AG04450 (cell line): ENCODE results near the gene PPP2R5B. TPM values are rescaled to one million over a fixed set of nuclear protein-coding genes. Genes with fewer than 3 reads are reported as not detected.

Experiments
- CTCF ChIA-PET: fragments of 300-600, 350-600 bp; formaldehyde crosslinking; extraction: SDS; loops from one replicate; lab custom pipeline; 2022; ENCODE audit warnings: antibody characterized with exemption, inconsistent platforms; lab: Charles Lee
- POLR2A ChIA-PET: fragments of 350-600 bp; formaldehyde crosslinking; extraction: SDS; loops from one replicate; lab custom pipeline; 2021; ENCODE audit warnings: antibody characterized with exemption, inconsistent platforms; lab: Yijun Ruan, JAX
- DNase-seq: peaks from one replicate; pipeline ENCODE4 v3.0.0-alpha.2; 2011; ENCODE audit warnings: low read depth, low spot score
- H3K27ac ChIP-seq: one replicate; pipeline ENCODE4 v1.5.1; 2012; ENCODE audit warnings: low read depth, low read length, control low read depth
- H3K27me3 ChIP-seq: one replicate; pipeline ENCODE4 v1.6.0; 2012; ENCODE audit warnings: low read length; ENCODE audit not compliant: control insufficient read depth, insufficient read depth
- H3K4me3 ChIP-seq: 2 replicates; pipeline ENCODE4 v1.5.1; 2011; ENCODE audit warnings: mild to moderate bottlenecking, low read depth, low read length, control low read depth
- H3K9me3 ChIP-seq: 2 replicates; pipeline ENCODE4 v1.5.1; 2012; ENCODE audit warnings: low read length; ENCODE audit not compliant: control insufficient read depth, insufficient read depth
- CTCF ChIP-seq: IDR thresholded peaks from 2 replicates; pipeline ENCODE4 v1.5.1; 2011; ENCODE audit warnings: low read depth, low read length, control low read depth, inconsistent platforms
- polyA plus RNA-seq: library from polyadenylated mRNA; depleted of rRNA; stranded (reverse); fragments of >200 nt; gene quantifications from 2 replicates; pipeline ENCODE4 v1.2.3, GENCODE V29; 2011

The PPP2R5B gene
- polyA plus RNA-seq, 1 experiment = 11.2 TPM

DNA sequence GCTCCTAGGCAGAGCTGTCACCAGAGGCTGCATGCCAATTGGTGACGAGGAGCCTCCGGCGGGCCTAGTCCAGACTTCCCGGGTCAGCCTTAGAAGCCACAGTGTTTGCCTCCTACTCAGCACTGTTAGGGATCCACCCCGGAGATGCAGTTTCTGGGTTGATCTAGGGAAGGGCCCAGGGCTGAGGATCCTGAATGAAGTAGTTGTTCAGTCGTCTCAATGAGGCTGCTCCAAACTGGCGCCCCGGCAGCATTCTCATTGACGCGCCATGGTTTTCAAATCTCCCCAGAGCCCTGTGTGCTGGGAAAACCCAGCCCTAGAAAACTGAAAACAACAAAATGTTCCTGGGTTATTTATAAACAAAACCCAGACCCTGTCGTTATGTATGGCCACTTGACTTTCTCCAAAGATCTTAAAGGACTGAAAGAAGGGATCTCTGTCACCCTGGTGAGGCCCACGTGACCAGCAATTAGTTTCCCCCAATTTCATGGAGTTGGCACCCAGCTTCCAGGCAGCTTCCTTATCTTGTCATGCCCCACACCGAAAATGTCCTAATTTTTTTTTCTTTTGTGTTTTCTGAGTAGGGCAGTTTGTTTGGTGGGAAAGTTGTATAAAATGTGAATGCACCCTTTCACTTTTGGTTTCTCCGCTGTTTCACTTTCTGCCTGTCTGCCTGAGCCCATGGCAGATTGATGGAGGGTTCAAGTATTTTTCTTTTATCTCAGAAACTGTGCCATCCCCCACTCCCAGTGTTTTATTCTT, 44.1 kb upstream of the PPP2R5B start:
- ChIA-PET CTCF (interaction anchor here (1.4 kb wide), 1 partner anchor 14 kb away, joined by 4 read pairs; no protein-coding TSS in a partner anchor), POLR2A (interaction anchor here (0.6 to 5.8 kb wide), 3 partner anchors 14 to 34 kb away, joined by 3 to 105 read pairs (median 6); no protein-coding TSS in a partner anchor)
- TF ChIP-seq CTCF = no peak
- peaks cover 6% of the 10 kb centered on the region; the same call in 1 of the 2 replicates for H3K9me3 ChIP-seq
- DNase-seq = no peak
- no peak overlapping the region for H3K27ac ChIP-seq
- H3K4me3 ChIP-seq = no peak overlapping the region
- H3K27me3 ChIP-seq = no peaks in the 10 kb centered on the region

DNA sequence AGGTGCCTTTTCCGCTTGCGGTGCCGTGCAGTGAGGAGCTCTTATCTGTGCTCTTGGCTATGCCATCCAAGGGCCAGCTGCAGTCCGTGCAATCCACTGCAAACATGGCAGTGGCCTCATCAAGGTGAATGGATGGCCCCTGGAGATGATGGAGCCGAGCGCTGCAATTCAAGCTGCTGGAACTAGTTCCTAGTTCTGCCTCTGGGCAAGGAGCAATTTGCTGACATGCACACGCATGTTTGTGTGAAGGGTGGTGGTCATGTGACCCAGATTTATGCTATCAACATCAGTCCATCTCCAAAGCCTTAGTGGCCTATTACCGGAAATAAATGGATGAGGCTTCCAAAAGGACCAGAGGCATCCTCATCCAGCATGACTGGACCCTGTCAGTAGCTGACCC, 43.0 kb upstream of the PPP2R5B start:
- ChIA-PET CTCF (interaction anchor here (1.4 kb wide), 1 partner anchor 13 kb away, joined by 4 read pairs; no protein-coding TSS in a partner anchor), POLR2A (interaction anchor here (0.6 kb wide), 1 partner anchor 125 kb away, joined by 4 read pairs; no protein-coding TSS in a partner anchor)

GRCh38 chr11:64882243-64882642, 42.2 kb upstream of the PPP2R5B start:
- POLR2A ChIA-PET = no interaction called here
- Histone ChIP-seq H3K9me3 (peaks cover 6% of the 10 kb centered on the region; the same call in 1 of the 2 replicates), H3K27ac (no peak overlapping the region), H3K4me3 (no peak overlapping the region), H3K27me3 (no peaks in the 10 kb centered on the region)
- no peak for TF ChIP-seq CTCF
- no peak for DNase-seq
- CTCF ChIA-PET = no interaction called here

More for the DNA sequence above, 43.0 kb upstream of the PPP2R5B start:
- Histone ChIP-seq H3K4me3 (no peak overlapping the region), H3K27ac (no peak overlapping the region), H3K9me3 (peaks cover 6% of the 10 kb centered on the region; the same call in 1 of the 2 replicates), H3K27me3 (no peaks in the 10 kb centered on the region)
- no peak for DNase-seq
- TF ChIP-seq CTCF = no peak

DNA sequence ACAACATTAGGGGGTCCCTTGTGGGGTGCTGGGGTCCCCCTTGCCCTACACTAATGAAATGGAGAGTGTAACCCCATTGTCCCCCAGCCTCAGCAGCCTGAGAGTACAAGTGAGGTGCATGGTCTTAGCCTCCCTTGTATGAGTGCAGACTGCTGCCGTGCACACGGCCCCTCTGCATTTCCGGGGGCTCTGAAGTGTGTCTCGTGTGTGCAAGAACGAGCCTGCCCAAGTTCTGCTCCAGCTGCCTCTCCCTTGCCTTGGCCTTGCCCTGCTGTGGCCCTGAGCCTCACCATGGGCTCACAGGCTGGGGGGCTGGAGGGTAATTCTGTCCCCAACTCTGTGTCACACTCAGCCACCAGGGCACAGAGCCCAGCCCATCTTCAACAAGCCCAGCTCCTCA, 40.9 kb upstream of the PPP2R5B start:
- ChIA-PET CTCF (interaction anchor here (0.7 to 2.7 kb wide), 2 partner anchors 10 to 39 kb away, joined by 4 to 14 read pairs; partner anchors contain the start of gene CDC42BPG), POLR2A (no interaction called here)
- H3K27ac ChIP-seq = no peak overlapping the region
- no peaks in the 10 kb centered on the region for H3K9me3 ChIP-seq
- H3K27me3 ChIP-seq = no peaks in the 10 kb centered on the region
- no peak overlapping the region for H3K4me3 ChIP-seq
- no peak for TF ChIP-seq CTCF
- no peak for DNase-seq

DNA sequence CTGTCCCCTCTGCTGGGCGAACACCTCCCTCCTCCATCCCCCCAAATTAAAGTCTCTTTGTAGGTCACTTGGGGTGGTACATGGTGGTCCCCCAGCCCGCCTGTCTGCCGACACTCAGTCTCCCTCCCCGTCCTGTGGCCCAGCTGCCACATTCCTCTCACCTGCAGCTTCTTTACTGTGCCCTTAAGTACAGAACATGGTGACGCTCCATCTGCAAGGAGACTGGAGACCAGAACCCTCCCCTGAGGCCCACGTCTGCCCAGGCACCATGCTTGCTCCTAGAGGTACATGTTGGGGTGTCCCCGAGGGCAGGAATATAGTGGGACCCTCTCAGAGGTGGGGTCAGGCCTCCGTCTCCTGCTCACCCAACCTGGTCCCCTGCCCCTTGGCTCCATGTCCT, 40.5 kb upstream of the PPP2R5B start:
- H3K9me3 ChIP-seq = no peaks in the 10 kb centered on the region
- CTCF ChIA-PET = interaction anchor here (2.7 kb wide), 1 partner anchor 10 kb away, joined by 14 read pairs; no protein-coding TSS in a partner anchor
- H3K4me3 ChIP-seq = no peak overlapping the region
- H3K27me3 ChIP-seq = no peaks in the 10 kb centered on the region
- H3K27ac ChIP-seq = no peak overlapping the region
- DNase-seq = no peak
- POLR2A ChIA-PET = no interaction called here
- TF ChIP-seq CTCF = no peak
